HepG2 (cell line): ENCODE results near the gene LRP1-AS. TPM values are rescaled to one million over a fixed set of nuclear protein-coding genes. Genes with fewer than 3 reads are reported as not detected.

Experiments
- BATF2 ChIP-seq: sonication (generic); formaldehyde crosslinking; IDR thresholded peaks from 2 replicates; pipeline ENCODE4 v1.8.0; 2022; ENCODE audit warnings: mild to moderate bottlenecking, missing genetic modification reagents, moderate library complexity
- ELF3 ChIP-seq: IDR thresholded peaks from 2 replicates; pipeline ENCODE4 v1.6.1; 2016; ENCODE audit warnings: missing genetic modification reagents, missing compliant biosample characterization
- ETS1 ChIP-seq: sonication (generic); formaldehyde crosslinking; IDR thresholded peaks from 2 replicates; pipeline ENCODE4 v1.4.0; 2020; ENCODE audit warnings: missing genetic modification reagents
- FOXJ3 ChIP-seq: sonication (generic); formaldehyde crosslinking; IDR thresholded peaks from 2 replicates; pipeline ENCODE4 v1.4.0; 2020; ENCODE audit warnings: missing genetic modification reagents, mild to moderate bottlenecking, borderline replicate concordance
- HDAC2 ChIP-seq: sonication (generic); formaldehyde crosslinking; IDR thresholded peaks from 2 replicates; pipeline ENCODE4 v1.4.0; 2020; ENCODE audit warnings: missing genetic modification reagents
- KMT2B ChIP-seq: IDR thresholded peaks from 2 replicates; pipeline ENCODE4 v1.6.1; 2016; ENCODE audit warnings: missing genetic modification reagents, missing compliant biosample characterization
- NFAT5 ChIP-seq: sonication (generic); formaldehyde crosslinking; IDR thresholded peaks from 2 replicates; pipeline ENCODE4 v1.4.0; 2020; ENCODE audit warnings: missing genetic modification reagents
- NFE2L2 ChIP-seq: fragments of 150-350 bp; IDR thresholded peaks from 2 replicates; pipeline ENCODE4 v1.6.1; 2014; ENCODE audit warnings: low read length
- PREB ChIP-seq: sonication (generic); formaldehyde crosslinking; IDR thresholded peaks from 2 replicates; pipeline ENCODE4 v1.4.0; 2020; ENCODE audit warnings: missing genetic modification reagents
- REPIN1 ChIP-seq: sonication (generic); formaldehyde crosslinking; IDR thresholded peaks from 2 replicates; pipeline ENCODE4 v1.8.0; 2022; ENCODE audit warnings: missing genetic modification reagents, low read depth, mild to moderate bottlenecking, borderline replicate concordance
- SIX4 ChIP-seq: sonication (generic); formaldehyde crosslinking; IDR thresholded peaks from 2 replicates; pipeline ENCODE4 v1.4.0; 2020; ENCODE audit warnings: missing genetic modification reagents
- TRAFD1 ChIP-seq: sonication (generic); formaldehyde crosslinking; IDR thresholded peaks from 2 replicates; pipeline ENCODE4 v1.5.1; 2020; ENCODE audit warnings: missing genetic modification reagents, mild to moderate bottlenecking, borderline replicate concordance
- ZBTB26 ChIP-seq: IDR thresholded peaks from 2 replicates; pipeline ENCODE4 v1.6.1; 2016; ENCODE audit warnings: missing compliant biosample characterization, missing genetic modification reagents, borderline replicate concordance
- ZNF331 ChIP-seq: sonication (generic); formaldehyde crosslinking; IDR thresholded peaks from 2 replicates; pipeline ENCODE4 v1.4.0; 2020; ENCODE audit warnings: missing genetic modification reagents
- ZNF446 ChIP-seq: sonication (generic); formaldehyde crosslinking; IDR thresholded peaks from 2 replicates; pipeline ENCODE4 v1.5.0; 2020; ENCODE audit warnings: mild to moderate bottlenecking, missing genetic modification reagents
- ZNF773 ChIP-seq: sonication (generic); formaldehyde crosslinking; IDR thresholded peaks from 2 replicates; pipeline ENCODE4 v1.4.0; 2020; ENCODE audit warnings: missing genetic modification reagents, borderline replicate concordance
- ZNF841 ChIP-seq: sonication (generic); formaldehyde crosslinking; IDR thresholded peaks from 2 replicates; pipeline ENCODE4 v1.8.1; 2023; ENCODE audit warnings: missing genetic modification reagents, borderline replicate concordance
- ZNF878 ChIP-seq: sonication (generic); formaldehyde crosslinking; IDR thresholded peaks from 2 replicates; pipeline ENCODE4 v1.8.1; 2023; ENCODE audit warnings: mild to moderate bottlenecking, missing genetic modification reagents, moderate library complexity
- polyA plus RNA-seq, 8 experiments: library from polyadenylated mRNA; depleted of rRNA in 3 of 8; stranded (reverse) in 7 of 8; unstranded in 1 of 8; fragments of >200 nt; fragmentation: Illumina TruSeq in 4 of 8; extraction: Trizol in 4 of 8; gene quantifications; 2 replicates each; pipeline versions ENCODE4 v1.2.1 to v1.2.3, GENCODE V29; 2011 to 2016; ENCODE audit warnings: low read depth in 4 of 8, missing spikeins in 1 of 8, mixed read lengths in 1 of 8; ENCODE audit not compliant: insufficient read depth in 1 of 8
- total RNA-seq, 5 experiments: library from RNA; depleted of rRNA; stranded (reverse); fragments of >200 nt; fragmentation: Illumina TruSeq; extraction: Trizol; gene quantifications; 2 replicates each; pipeline ENCODE4 v1.2.3, GENCODE V29; 2016; ENCODE audit warnings: low read depth in 1 of 5

Gene LRP1-AS
- total and polyA plus RNA-seq, 2 of the 13 experiments (the other 11 are each of a cell fraction or from before 2014, with no cell fraction given), result 0.20 TPM; not detected in 1

GRCh38 chr12:57127101-57127725, 20.2 kb downstream of the LRP1-AS start (continued):
- TF ChIP-seq BATF2 (CRISPR knock-in tag) (no peak), ETS1 (CRISPR knock-in tag) (no peak), NFAT5 (no peak), SIX4 (CRISPR knock-in tag) (no peak), ZNF878 (CRISPR knock-in tag) (peak; percentile 67; the same call in 1 of the 2 replicates), PREB (CRISPR knock-in tag) (no peak), FOXJ3 (CRISPR knock-in tag) (no peak), REPIN1 (CRISPR knock-in tag) (0 out of 2 replicates have a peak, but pooled peaks have one; percentile 21), ZNF446 (CRISPR knock-in tag) (no peak), NFE2L2 (no peak), ZNF841 (no peak), ELF3 (CRISPR knock-in tag) (peak; percentile 61), KMT2B (CRISPR knock-in tag) (no peak), ZNF331 (peak; percentile 44; the same call in 1 of the 2 replicates), ZNF773 (CRISPR knock-in tag) (no peak), HDAC2 (CRISPR knock-in tag) (peak; percentile 80; the same call in 1 of the 2 replicates), ZBTB26 (CRISPR knock-in tag) (no peak; the same call in 1 of the 2 replicates), TRAFD1 (CRISPR knock-in tag) (0 out of 2 replicates have a peak, but pooled peaks have one; percentile 30)
